IMR-90 (cell line): ENCODE measurements around the gene COL20A1. TPM values are rescaled to one million over a fixed set of nuclear protein-coding genes. Genes with fewer than 3 reads are reported as not detected.

Experiments
- ATAC-seq: fragments of 200-7000 bp; cut with Tn5 transposase; 2 replicates; pipeline ENCODE4 v1.9.1; 2020; ENCODE audit warnings: low read depth, mild to moderate bottlenecking, moderate library complexity
- BruUV-seq: library from RNA; stranded (reverse); fragments of 400-500 nt; replicated peaks from 2 replicates; lab custom pipeline; 2021; lab: Mats Ljungman, UMichigan
- CTCF ChIA-PET: fragments of 300-600 bp; formaldehyde crosslinking; extraction: SDS; loops from one replicate; lab custom pipeline; 2021; ENCODE audit warnings: antibody characterized with exemption; lab: Yijun Ruan, JAX
- POLR2A ChIA-PET: fragments of 300-600 bp; sonication (Branson Sonifier 250); formaldehyde crosslinking; loops from one replicate; lab custom pipeline; 2022; ENCODE audit warnings: antibody characterized with exemption; ENCODE audit not compliant: unreplicated experiment; lab: Charles Lee
- DNase-seq: peaks from one replicate; pipeline ENCODE4 v3.0.0; 2013
- H2AFZ ChIP-seq: replicated peaks from 2 replicates; pipeline ENCODE3; 2013; ENCODE audit warnings: low read length, mild to moderate bottlenecking; ENCODE audit not compliant: poor library complexity
- H2AK5ac ChIP-seq: 2 replicates; pipeline ENCODE4 v1.6.1; 2013; ENCODE audit warnings: low read depth, low read length, inconsistent platforms
- H2AK9ac ChIP-seq: replicated peaks from 2 replicates; pipeline ENCODE3; 2013; ENCODE audit warnings: mild to moderate bottlenecking, low read depth, low read length, moderate library complexity; ENCODE audit not compliant: poor library complexity
- H2BK120ac ChIP-seq: 2 replicates; pipeline ENCODE4 v1.6.1; 2013; ENCODE audit warnings: low read depth, low read length, inconsistent platforms
- H2BK15ac ChIP-seq: 3 replicates; pipeline ENCODE4 v1.6.1; 2013; ENCODE audit warnings: low read depth, low read length, inconsistent platforms
- H2BK20ac ChIP-seq: 2 replicates; pipeline ENCODE4 v1.6.1; 2013; ENCODE audit warnings: low read depth, mild to moderate bottlenecking, inconsistent platforms, low read length, moderate library complexity
- H2BK5ac ChIP-seq: 2 replicates; pipeline ENCODE4 v1.6.1; 2013; ENCODE audit warnings: mild to moderate bottlenecking, low read depth, low read length, inconsistent platforms; ENCODE audit not compliant: poor library complexity, severe bottlenecking
- H3K14ac ChIP-seq: replicated peaks from 2 replicates; pipeline ENCODE4 v1.6.1; 2013; ENCODE audit warnings: low read depth, low read length, inconsistent platforms
- H3K18ac ChIP-seq: 2 replicates; pipeline ENCODE4 v1.6.1; 2013; ENCODE audit warnings: low read depth, low read length, control low read depth
- H3K23ac ChIP-seq: 2 replicates; pipeline ENCODE4 v1.6.1; 2013; ENCODE audit warnings: low read depth, low read length, inconsistent platforms
- H3K27ac ChIP-seq: 2 replicates; pipeline ENCODE4 v1.5.1; 2013; ENCODE audit warnings: mild to moderate bottlenecking, control low read depth, low read length; ENCODE audit not compliant: insufficient read depth
- H3K27me3 ChIP-seq: 2 replicates; pipeline ENCODE4 v1.6.1; 2013; ENCODE audit warnings: low read length; ENCODE audit not compliant: control insufficient read depth, insufficient read depth
- H3K36me3 ChIP-seq: 2 replicates; pipeline ENCODE4 v1.6.1; 2013; ENCODE audit warnings: low read length, mixed read lengths; ENCODE audit not compliant: control insufficient read depth, insufficient read depth
- H3K4ac ChIP-seq: 2 replicates; pipeline ENCODE4 v1.6.1; 2013; ENCODE audit warnings: low read depth, low read length, inconsistent platforms
- H3K4me1 ChIP-seq: 2 replicates; pipeline ENCODE4 v1.6.1; 2013; ENCODE audit warnings: low read length, mixed read lengths; ENCODE audit not compliant: control insufficient read depth, insufficient read depth
- H3K4me2 ChIP-seq: 2 replicates; pipeline ENCODE4 v1.6.1; 2013; ENCODE audit warnings: low read depth, mild to moderate bottlenecking, control low read depth, low read length, moderate library complexity
- H3K4me3 ChIP-seq: 2 replicates; pipeline ENCODE4 v1.5.1; 2013; ENCODE audit warnings: low read depth, mild to moderate bottlenecking, control low read depth, low read length, moderate library complexity; ENCODE audit not compliant: insufficient read depth
- H3K56ac ChIP-seq: 2 replicates; pipeline ENCODE4 v1.6.1; 2013; ENCODE audit warnings: low read length, inconsistent platforms; ENCODE audit not compliant: insufficient read depth; ENCODE audit errors: extremely low read depth
- H3K79me1 ChIP-seq, 2 experiments: 2 replicates each; pipeline ENCODE4 v1.6.1; 2013; ENCODE audit warnings: low read length in 2 of 2, inconsistent platforms in 1 of 2, low read depth in 1 of 2
- H3K9ac ChIP-seq: 2 replicates; pipeline ENCODE4 v1.6.1; 2013; ENCODE audit warnings: low read depth, low read length, control low read depth
- H3K9me1 ChIP-seq: 2 replicates; pipeline ENCODE4 v1.6.1; 2013; ENCODE audit warnings: low read length, inconsistent platforms; ENCODE audit not compliant: insufficient read depth
- H3K9me3 ChIP-seq: 2 replicates; pipeline ENCODE4 v1.6.1; 2013; ENCODE audit warnings: low read length; ENCODE audit not compliant: control insufficient read depth, insufficient read depth
- H4K20me1 ChIP-seq: 2 replicates; pipeline ENCODE4 v1.6.1; 2013; ENCODE audit warnings: low read length, inconsistent platforms; ENCODE audit not compliant: insufficient read depth
- H4K5ac ChIP-seq: 2 replicates; pipeline ENCODE4 v1.6.1; 2013; ENCODE audit warnings: mild to moderate bottlenecking, low read depth, low read length, control low read depth
- H4K8ac ChIP-seq, 2 experiments: 2 replicates each; pipeline ENCODE4 v1.6.1; 2013; ENCODE audit warnings: low read depth in 2 of 2, low read length in 2 of 2, control low read depth in 1 of 2, inconsistent platforms in 1 of 2
- H4K91ac ChIP-seq: 2 replicates; pipeline ENCODE4 v1.6.1; 2013; ENCODE audit warnings: low read depth, low read length, inconsistent platforms; ENCODE audit not compliant: insufficient read depth
- CEBPB ChIP-seq: IDR thresholded peaks from 2 replicates; pipeline ENCODE4 v1.6.1; 2012; ENCODE audit warnings: low read depth, low read length, improper control_type of control experiment
- CHD1 ChIP-seq: IDR thresholded peaks from 2 replicates; pipeline ENCODE4 v1.6.1; 2012; ENCODE audit warnings: low read depth, low read length, improper control_type of control experiment
- FOS ChIP-seq: fragments of 150-350 bp; IDR thresholded peaks from 2 replicates; pipeline ENCODE4 v1.6.1; 2016; ENCODE audit warnings: low read depth, low read length
- MAFK ChIP-seq: IDR thresholded peaks from 2 replicates; pipeline ENCODE4 v1.6.1; 2012; ENCODE audit warnings: low read depth, low read length, improper control_type of control experiment
- POLR2A ChIP-seq: IDR thresholded peaks from 2 replicates; pipeline ENCODE4 v1.6.1; 2012; ENCODE audit warnings: mild to moderate bottlenecking, low read depth, low read length
- RFX5 ChIP-seq: IDR thresholded peaks from 2 replicates; pipeline ENCODE4 v1.8.0; 2012; ENCODE audit warnings: low read depth, mild to moderate bottlenecking, low read length, moderate library complexity
- SMC3 ChIP-seq: fragments of 150-350 bp; IDR thresholded peaks from 2 replicates; pipeline ENCODE4 v1.6.1; 2016; ENCODE audit warnings: low read depth, mild to moderate bottlenecking, antibody characterized with exemption, low read length, moderate library complexity
- WGBS, 2 experiments: methylation state at CpG; one replicate each; pipeline versions ENCODE4 v1.1.5 to v1.1.7; 2013; ENCODE audit warnings: missing lambda C conversion rate in 2 of 2; ENCODE audit not compliant: insufficient read length in 1 of 2; ENCODE audit errors: extremely low coverage in 2 of 2; 5-methylcytosine and 5-hydroxymethylcytosine counted together
- dilution Hi-C: fragments of 300-500 bp; cut with HindIII; formaldehyde crosslinking; loops from one replicate; pipeline ENCODE4 v1.14.3; 2018; ENCODE audit warnings: low sequenced_read_pairs; ENCODE audit not compliant: unreplicated experiment
- in situ Hi-C: fragments of 300-500 bp; cut with MboI; formaldehyde crosslinking; loops from 3 replicates; pipeline ENCODE4 v1.14.3; 2019; ENCODE audit warnings: low sequenced_read_pairs, inconsistent platforms, mixed read lengths
- intact Hi-C: fragments of 100-400 bp; cut with micrococcal nuclease; formaldehyde crosslinking; loops from 2 replicates; pipeline ENCODE4 v1.10.0; 2022
- polyA plus RNA-seq, 3 experiments: library from polyadenylated mRNA; depleted of rRNA; stranded (reverse); fragments of >200 nt; gene quantifications; 2 replicates each; pipeline ENCODE4 v1.2.3, GENCODE V29; 2012; ENCODE audit warnings: low replicate concordance in 1 of 3
- total RNA-seq: library from RNA; depleted of rRNA; stranded (reverse); fragments of >200 nt; gene quantifications from 2 replicates; pipeline ENCODE4 v1.2.3, GENCODE V29; 2012

COL20A1 gene
- total and polyA plus RNA-seq, 2 of the 4 experiments (the other 2 are of a cell fraction) = not detected

DNA sequence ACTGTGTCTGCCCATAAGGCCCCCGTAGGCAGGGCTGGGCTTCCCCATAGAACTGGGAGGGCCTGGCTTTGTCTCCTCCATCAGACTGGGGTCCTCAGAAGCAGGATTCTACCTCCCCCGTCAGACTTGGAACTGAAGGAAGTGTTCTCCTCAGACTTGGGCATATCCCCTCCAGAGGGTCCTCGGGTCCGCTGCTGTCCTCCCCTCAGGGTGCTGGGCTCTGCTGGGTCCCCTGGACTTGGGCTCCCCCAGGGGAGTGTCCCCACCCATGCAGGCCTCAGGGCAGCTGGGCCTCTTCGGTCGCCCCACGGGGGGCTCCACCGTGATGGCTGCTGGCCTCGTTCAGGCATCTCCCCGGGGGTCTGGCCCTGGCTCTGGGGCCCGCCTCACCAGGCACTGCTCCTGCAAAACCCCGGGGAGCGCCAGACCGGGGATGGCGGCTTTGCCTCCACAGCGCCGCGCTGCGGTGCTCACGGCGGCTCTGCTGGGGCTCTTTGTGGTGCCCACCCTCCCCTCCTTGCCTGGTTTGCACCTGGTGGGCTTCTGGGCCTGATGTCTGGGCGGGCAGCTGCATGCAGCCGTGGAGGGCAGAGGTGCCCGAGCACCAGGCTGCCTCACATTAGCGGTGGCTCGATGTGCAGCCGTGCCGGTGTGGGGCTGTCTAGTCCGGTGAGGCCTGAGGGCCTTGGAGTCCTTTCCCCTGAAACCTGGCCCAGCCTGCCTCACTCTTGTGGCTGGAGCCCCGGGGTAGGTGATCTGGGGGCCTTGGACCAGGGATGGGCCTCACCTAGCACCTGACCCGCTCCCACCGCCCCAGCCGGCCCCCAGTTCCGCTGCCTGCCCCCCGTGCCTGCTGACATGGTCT lies 13.9 kb downstream of the COL20A1 start:
- no TSS peak for BruUV-seq
- Histone ChIP-seq H2BK15ac (no peak overlapping the region), H3K4me2 (no peak overlapping the region), H3K14ac (no peak overlapping the region), H3K27me3 (peaks cover 23% of the 10 kb centered on the region), H3K36me3 (no peaks in the 10 kb centered on the region), H3K79me1 (no peaks in the 10 kb centered on the region), H3K4me1 (no peaks in the 10 kb centered on the region), H2AK9ac (no peak overlapping the region), H3K9me3 (no peaks in the 10 kb centered on the region), H2BK20ac (no peak overlapping the region), H3K4ac (no peak overlapping the region), H3K56ac (no peak overlapping the region), H4K91ac (no peak overlapping the region), H3K27ac (no peak overlapping the region), H4K20me1 (peaks cover 5% of the 10 kb centered on the region; the same call in 1 of the 2 replicates), H3K18ac (no peak overlapping the region), H2BK120ac (no peak overlapping the region), H3K9me1 (no peaks in the 10 kb centered on the region), H2AK5ac (no peak overlapping the region), H3K9ac (no peak overlapping the region), H2AFZ (no peak overlapping the region), H4K5ac (no peak overlapping the region), H4K8ac (no peak overlapping the region), H2BK5ac (no peak overlapping the region), H3K23ac (no peak overlapping the region), H3K4me3 (no peak overlapping the region)
- 88% methylated on average over 13 of the region's 35 CpGs; no CpG with 5 or more reads in 1 of the 2 experiments for WGBS, 2 experiments
- in situ Hi-C loops = no loop called here
- TF ChIP-seq FOS (no peak), CEBPB (no peak), SMC3 (no peak), MAFK (no peak), RFX5 (no peak), CHD1 (no peak), POLR2A (no peak)
- no peak for ATAC-seq
- intact Hi-C loops = no loop called here
- dilution Hi-C loops = no loop called here
- ChIA-PET CTCF (no interaction called here), POLR2A (no interaction called here)
- DNase-seq = no peak
